GM04504 (cell line): ENCODE measurements around the gene CFAP69.
"Not testable (repeated sequence)": the region's sequence is repeated elsewhere in the genome, so short reads cannot be mapped to it uniquely, and the experiment has no call there.

Experiments
- DNase-seq: peaks from one replicate; pipeline ENCODE4 v3.0.0-alpha.2; 2012; ENCODE audit warnings: low read depth

CFAP69 gene

GRCh38 chr7:90345595-90346335 lies 100.8 kb downstream of the CFAP69 start:
- no peak for DNase-seq

GRCh38 chr7:90346336-90347125 lies 101.6 kb downstream of the CFAP69 start, which contains the start of gene GTPBP10:
Gene GTPBP10, plus strand, starts transcription at chr7:90346716. Its CDS starts 26 bp downstream, at chr7:90346742.
- peak; percentile 88 for DNase-seq

GRCh38 chr7:90347759-90348158 lies 102.8 kb downstream of the CFAP69 start:
- no peak for DNase-seq

DNA sequence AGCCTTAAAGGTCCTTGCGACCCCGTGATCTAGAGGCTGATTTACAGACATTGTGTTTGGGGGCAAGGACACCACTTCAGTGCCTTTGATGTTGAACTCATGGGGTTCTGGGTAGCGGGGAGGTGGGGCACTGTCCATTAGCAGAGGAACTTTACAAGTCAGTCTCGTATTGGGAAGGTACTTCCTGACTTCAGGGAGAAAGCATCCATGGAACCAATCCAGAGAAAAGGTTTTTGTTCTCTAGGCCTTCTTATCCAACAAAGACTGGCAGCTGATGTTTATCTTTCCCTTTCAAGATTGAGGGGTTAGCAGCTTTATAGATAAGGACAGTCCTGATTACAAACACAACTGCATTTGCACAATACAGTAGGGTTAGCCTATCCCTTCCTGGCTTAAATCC lies 104.3 kb downstream of the CFAP69 start:
- no peak for DNase-seq

GRCh38 chr7:90350032-90350431 lies 105.1 kb downstream of the CFAP69 start:
- DNase-seq, result not testable (repeated sequence)

DNA sequence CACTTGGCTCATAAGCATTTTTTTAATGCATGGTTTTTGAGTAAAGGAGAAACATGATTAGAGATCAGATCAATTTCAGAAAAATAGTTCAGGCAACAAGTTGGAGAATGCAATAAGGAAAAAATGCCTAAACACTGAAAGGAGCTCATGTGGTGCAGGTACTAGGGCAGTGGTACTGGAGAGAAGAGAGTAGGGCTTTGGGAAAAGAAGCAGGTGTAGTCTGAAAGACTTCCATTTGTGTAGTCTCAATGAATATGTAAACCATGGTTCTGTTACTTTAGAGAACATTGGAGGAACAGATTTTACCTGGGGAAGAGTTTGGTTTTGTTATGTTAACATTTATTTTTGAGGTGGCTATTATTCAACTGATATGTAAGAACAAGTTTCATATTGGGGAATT lies 107.0 kb downstream of the CFAP69 start:
- no peak for DNase-seq
